GM21786 (cell line): ENCODE measurements around the gene ZBTB25.
"Not testable (repeated sequence)": the region's sequence is repeated elsewhere in the genome, so short reads cannot be mapped to it uniquely, and the experiment has no call there.

Experiments used
- ATAC-seq: cut with Tn5 transposase; IDR thresholded peaks from one replicate; pipeline ENCODE4 v1.9.1; 2021; ENCODE audit not compliant: unreplicated experiment

The ZBTB25 gene

DNA sequence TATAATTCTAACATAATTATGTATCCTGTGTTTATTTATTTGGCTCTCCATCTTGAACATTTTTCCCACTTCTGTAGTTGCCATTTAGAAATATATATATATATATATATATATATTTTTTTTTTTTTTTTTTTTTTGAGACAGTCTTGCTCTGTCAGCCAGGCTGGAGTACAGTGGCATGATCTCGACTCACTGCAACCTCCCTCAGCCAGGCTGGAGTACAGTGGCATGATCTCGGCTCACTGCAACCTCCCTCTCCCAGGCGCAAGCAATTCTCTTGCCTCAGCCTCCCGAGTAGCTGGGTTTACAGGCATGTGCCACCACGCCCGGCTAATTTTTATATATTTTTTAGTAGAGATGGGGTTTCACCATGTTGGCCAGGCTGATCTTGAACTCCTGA, 14.0 kb upstream of the ZBTB25 start:
- not testable (repeated sequence) for ATAC-seq

DNA sequence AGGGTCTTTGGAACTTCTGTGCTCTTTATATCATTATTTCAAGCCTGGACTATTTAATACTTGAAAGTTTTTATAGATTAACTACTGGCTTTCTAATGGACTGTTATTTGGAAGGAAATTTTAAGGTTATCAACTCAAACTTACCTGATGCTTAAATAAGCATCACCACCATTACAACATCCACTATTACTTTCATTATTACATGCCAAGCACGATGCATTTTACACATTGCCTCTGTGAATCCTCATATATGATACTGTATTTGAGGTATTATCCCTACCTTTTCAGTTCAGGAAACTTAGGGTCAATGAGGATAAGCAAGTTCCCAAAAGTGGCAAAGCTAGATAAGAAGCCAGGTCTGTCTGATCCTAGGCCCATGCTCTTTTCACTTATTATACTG, 13.3 kb upstream of the ZBTB25 start:
- ATAC-seq: no peak

DNA sequence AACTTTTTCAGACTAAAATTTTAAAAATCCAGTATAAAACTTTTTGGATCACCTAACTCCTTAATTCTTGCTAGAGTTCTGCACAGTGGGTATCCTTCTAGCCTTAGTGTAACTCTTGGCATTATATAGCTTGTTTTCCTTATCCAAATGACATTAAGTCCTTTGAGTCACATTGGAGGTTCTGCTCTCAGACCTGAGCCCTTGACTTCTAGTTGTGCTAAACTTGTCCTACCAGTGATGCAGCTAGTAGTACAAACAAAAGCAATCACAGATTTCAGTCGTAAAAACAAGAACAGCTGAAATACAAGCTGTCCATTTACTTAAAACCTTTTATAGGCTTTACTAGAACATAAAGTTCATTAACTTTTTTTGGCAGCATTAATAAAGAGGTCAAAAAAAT, 11.4 kb upstream of the ZBTB25 start:
- ATAC-seq: no peak

DNA sequence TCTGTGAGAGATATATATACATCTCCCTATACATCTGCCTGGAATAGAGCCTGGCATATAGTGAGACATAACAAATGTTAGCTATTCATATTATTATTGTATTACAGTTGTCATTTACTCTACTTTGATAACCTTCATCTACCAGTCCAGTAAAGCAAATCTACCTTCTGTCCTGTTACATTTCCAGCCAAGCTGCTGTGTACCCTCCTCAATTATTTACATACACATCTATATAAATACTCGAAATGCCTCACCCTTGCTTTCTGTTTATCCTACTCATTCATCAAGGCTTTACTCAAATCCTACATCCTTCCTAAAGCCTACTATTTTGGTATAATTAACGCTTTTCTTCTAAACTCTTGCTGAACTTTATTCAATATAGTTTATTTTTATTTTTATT, 9.6 kb upstream of the ZBTB25 start:
- ATAC-seq: no peak

DNA sequence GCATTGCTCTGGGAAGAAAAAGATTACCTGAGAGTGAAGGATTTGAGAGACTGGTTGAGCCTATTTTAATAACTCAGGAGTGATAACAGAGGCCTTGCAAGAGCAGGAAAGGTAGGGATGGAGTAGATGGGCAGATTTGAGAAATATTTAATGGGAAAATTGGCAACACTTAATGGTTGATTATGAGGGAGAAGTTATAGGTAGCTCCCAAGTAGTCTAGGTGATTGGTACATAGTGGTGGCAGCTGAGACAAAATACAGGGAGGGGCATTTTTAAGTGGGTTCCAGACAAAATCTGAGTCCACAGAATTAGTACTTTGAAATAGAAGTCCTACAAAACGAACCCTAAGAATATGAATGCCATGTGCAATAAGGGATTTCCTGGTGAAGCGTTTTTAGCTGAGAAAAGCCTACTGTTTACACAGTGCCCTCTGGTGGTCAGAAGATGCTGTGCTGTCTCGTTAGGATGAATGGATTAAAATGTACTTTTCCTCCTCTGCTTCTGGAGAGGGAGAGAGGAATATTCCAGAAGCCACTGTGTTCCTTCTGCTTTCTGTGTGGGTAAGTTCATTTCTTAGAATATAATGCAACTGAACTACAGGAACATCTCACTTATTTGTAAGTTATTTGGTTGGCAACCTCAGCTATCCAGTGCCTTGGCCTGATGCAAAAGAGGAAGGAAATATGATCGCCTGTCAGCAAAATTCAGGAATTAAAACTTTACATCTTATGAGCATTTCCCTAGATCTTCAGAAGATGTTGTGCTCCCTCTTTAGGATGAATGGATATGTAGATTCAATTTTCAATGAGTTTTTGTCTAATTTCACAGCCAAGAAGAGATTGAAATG, 7.4 kb upstream of the ZBTB25 start:
- ATAC-seq: no peak

DNA sequence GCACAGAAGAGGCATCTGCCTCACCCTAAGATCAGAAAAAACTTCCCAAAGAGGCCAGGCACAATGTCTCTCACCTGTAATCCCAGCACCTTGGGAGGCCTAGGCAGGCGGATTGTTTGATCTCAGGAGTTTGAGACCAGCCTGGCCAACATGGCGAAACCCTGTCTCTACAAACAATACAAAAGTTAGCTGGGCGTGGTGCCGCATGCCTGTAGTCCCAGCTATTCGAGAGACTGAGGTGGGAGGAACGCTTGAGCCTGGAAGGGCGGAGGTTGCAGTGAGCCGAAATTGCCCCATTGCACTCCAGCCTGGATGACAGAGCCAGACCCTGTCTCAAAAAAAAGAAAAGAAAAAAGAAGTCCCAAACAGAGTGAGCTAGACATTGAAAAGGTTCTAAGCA, 5.4 kb upstream of the ZBTB25 start:
- ATAC-seq: no peak

DNA sequence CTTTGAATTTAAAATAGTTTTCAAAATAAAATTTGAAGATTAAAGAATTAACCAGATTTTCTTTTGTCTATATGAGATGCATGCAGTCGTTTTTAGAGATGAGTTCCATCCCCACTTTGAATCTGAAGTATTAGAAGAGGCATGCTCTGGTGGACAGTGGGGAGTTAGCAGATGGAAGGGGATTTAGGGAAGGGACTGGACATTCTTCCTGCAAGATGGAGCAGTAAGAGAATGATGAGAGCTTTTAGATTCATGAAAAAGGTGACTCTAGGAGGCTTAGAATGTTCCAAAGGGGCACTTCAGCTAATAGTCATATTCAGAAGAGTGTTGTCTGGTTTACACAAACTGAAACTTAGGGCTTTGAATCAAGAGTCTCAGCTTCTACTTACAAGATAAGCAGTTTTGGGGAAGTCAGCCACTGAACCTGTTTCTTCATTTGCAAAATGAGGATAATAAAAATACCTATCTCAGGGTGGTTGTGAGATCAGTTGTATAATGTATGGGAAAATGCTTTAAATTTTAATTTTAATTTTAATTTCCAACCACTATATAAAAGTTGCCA, 4.7 kb upstream of the ZBTB25 start:
- peak; percentile 15 for ATAC-seq

DNA sequence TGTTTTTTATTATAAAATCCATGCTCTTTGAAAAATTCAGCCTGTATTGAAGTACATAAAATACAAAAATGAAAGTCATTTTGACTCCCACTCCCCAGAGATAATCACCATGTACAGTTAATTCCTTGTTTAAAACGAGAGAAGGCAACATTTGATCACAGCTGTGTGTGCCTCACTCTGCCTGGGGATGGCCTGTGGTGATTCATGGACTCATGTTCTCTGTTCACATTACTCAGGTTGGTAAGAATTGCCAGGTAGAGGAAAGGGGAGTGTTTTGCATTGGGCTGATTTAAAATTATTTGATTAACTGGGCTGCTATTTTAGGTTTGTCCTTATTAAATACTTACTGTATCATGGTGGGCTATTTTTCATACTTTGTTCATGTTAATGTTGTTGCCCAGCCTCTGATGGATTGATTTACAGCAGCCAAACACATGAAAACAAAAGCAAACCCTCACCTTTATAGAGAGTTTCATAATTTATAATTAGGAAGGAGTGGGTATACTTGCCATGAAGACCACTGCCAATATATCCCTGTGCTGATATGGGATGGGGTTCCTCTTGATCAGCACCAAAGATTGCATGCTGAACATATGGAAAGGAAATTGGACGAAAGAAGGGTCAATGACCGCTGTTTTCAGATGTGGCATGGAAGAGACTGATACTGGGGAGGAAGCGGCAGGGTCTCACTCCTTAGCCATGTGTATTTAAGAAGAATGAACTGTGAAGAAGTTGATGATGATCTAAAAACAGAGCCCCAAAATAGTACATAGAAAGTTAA, 3.9 kb upstream of the ZBTB25 start:
- ATAC-seq: no peak

DNA sequence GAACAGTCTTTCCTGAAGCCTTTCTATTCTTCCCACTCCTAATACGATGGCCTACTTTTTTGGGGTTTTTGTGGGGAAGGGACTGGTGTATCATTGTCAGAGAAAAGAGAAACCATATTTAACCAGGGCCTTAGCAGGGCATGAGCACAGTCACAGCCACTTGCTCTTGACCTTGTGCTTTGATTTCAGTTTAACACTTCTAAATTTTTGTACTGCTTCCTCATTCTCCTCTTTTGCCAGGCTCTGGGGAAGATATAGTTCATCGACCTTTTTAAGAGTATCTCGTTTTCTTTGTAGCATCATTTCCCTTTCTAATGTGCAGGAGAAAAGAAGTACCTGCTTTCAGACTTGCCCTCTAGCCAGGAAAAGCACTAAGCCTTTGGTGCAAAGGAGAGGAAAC, 3.1 kb upstream of the ZBTB25 start:
- no peak for ATAC-seq

DNA sequence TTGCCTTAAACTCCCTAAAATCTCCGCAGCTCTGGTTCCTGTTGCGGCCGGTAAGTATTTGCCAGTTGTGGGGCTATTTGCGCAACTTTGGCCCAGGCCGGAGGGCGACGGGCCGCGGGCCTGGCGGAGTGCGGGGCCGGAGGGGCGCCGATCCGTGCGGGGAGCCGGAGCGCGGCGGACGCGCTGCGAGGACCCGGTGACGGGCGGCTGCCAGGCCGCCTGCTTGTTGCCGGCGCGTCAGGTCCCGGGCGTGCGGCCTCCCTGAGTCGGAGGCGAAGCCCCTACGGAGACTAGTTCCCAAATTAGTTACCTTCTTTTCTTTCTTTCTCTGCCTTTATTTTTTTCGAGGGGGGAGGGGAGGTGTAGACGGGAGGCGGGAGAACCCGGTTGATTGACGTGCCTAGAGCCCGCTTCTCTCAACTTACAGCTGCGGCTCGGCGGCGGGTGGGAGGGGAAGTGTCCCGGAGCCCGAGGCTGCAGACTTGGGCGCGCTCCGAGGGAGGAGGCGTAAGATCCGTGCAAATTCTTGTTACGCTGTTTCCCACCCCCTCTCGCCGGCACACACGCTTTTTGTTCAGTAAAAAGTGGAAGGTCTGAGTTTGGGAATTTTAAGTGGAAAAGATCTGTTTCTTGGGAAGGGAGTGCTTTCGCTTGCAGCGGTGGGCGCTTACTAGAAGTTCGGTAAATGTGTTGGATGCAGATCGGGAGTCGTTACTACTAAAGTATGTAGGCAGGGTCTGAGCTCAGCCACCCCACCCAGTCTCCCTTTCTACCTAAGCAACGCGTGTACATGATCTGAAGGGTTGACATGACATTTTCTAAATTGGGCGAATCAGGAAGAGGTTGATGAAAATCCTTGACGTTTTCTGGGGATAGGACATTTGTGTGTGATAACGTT, 1.5 kb upstream of the ZBTB25 start:
- peak; percentile 13 for ATAC-seq

DNA sequence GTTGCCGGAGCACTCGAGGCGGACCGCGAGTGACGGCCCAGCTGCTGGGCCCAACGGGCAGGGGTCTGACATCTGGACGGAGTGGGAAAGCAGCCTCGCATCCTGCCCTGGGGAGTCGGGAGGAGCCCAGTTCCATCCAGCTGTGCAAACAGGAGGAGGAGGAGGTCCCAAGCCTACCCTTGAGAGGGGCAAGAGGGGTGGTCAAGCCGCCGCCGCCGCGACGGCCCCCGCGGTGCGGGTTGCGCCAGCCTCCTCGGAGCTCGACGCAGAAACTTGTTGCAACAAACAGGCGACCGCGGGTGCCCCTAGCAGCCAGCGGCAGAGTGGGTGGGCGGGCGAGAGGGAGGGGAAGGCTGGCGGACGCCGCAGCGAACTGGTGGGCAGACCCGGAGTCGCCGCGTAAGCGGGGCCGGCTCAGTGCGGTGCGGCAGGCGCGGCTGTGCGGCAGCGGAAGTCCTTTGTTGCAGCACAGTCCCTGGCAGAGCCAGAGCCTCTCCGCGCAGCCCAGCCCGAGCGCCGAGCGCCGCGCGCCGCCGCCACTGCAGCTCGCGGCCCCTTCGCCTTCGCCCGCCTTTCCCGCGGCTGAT, 765 bp upstream of the ZBTB25 start, which contains the start of gene ZBTB1:
TSS of gene ZBTB1 (plus strand) at position 461 of the 587 bp plus-strand sequence. CDS start 16,735 bp downstream, outside the sequence.
- peak; percentile 23 for ATAC-seq

DNA sequence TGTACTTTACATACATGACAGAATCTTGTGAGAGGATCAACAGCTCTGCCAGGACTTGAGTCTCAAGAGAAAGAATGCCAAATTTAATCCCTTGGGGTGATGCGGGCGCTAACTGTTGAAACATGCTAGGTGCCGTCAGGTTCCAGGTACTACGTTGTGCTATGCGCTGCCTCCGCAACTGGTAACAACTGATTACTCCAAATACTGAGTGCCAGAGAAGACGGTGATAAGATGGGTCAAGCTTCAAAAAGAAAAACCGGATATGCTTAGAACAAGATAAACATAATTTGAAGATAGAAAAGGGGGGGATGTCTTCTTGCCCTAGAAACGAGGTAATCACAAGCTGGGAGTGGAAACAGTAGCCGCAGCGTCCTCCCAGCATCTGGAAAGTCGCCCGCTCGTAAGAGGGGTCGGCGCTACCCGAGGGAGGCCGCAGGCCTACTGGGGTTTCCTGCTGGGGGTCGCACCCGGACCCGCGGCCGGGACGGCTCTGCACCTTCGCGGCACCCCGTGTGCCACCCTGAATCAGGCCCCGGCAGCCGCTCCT, 678 bp downstream of the ZBTB25 start:
- peak; percentile 1 for ATAC-seq

DNA sequence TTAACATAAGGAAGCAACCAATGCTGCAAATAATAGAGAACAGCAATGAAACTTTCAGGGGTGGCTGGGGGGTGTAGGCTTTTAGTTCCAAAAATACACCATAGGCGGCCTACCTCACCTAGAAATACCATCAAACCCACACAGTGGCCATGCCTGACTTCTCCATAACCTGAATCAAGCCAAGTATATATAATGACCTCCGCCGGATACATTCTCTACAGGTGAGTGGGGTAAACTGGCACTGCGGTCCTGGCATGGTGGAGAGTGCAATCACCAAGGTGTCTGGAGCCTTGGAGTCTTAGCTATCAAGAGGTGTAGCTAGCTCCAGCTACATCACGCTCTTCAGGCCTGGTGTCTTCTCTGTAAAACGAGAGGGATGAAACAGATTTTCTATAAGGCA, 1.2 kb downstream of the ZBTB25 start:
- no peak for ATAC-seq

DNA sequence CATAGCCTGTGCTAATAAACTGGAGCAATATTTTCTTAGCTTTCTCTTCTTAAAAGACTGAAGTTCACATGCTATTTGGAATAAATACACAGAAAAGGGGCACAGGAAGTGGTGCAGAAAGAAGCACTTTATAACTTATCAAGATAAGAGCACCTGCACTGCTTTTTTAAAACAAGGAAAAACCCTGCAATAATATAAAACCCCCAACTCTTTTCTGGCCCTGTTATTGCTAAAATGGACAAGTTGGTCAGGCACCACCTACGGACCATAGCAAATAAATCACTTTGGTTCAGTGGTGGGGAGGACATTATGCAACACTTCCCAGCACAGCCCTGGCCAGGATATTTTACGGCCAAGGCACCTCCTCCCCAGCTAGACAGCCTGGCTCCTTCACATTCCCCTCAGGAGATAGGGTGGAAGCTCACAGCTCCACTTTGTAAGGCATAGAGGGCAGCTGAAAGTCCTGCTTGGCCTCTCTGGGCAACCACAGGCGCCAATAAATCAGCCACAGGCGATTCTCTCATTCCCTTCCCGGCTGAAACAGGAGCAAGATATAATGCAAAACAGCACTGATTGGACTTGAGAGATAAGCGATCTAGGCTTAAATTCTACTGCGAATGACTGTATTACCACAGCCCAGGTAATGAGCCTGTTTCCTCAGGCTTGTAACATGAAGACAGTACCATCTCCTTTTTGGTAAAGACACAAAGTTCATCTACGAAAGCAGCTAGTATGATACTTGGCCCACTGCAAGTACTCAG, 2.0 kb downstream of the ZBTB25 start:
- ATAC-seq: no peak

DNA sequence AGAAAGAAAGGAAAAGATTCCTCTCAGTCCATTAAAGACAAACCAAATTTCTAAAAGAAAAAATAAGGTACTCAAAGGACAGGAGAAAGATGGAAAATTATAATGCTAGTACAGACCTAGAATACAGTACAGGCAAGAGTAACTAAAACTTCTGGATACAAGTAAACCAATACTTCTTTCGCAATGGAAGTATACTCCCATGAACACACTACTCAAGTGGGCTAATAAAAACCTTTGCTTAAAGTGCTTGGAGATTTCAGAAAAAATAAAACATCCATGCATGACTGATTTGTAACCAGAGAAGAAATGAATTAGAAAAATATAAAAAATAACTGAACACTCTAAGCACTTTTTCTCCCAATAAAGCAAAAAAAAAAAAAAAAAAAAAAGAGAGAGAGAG, 3.5 kb downstream of the ZBTB25 start:
- no peak for ATAC-seq

DNA sequence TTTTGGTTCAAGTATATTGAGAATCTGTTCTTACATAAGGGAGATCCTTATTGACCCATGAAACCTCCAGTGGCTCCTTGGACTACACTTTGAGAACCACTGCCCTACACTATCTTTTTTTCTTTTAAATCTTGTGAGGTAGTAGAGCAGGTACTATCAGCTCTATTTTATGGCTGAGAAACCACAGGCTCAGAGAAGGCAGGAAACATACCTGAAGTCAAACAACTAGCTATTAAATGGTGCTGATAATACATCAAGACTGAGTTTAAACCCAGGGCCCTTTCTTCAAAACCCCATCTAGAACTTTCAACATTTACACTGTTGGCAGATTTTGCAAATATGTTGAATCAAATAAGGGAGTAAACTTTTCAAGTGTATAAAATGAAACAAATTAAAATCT, 6.9 kb downstream of the ZBTB25 start:
- ATAC-seq: no peak

DNA sequence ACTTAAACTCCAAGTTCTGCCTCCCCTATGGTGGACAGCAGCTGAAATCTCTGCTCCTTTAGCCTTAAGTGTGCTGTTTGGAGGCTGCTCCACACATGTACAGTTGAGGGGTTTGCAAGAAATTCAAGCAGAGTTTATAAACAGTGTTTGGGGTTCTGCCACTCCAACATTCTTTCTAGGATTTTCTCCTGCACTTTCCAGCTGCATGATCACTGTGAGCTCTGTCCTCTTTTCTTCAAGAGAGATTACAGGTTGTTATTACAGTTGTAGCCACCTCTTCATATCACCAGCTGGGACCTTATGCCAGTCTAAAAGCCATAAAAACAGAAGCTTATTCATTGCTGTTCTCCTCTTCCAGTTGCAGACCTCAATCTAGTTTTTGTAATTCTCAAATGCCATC, 8.4 kb downstream of the ZBTB25 start:
- ATAC-seq: no peak

DNA sequence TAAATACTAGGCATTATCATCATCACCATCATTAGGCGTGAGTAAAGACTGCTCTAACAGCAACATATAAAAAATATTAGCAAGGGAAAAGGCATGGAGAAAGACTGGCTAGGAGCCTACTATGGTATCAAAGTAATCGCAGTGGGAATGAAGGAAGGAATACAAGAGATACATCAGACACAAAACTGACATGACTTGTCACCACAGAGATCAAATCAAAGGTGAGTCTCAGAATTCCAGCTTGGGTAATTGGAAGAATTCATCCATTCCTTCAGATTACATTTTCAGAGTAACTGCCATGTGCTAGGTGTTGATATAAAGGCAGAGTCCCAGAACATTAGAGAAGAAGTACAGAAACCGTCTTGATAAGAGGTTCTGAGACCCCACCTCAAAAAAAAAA, 10.2 kb downstream of the ZBTB25 start:
- ATAC-seq: no peak

DNA sequence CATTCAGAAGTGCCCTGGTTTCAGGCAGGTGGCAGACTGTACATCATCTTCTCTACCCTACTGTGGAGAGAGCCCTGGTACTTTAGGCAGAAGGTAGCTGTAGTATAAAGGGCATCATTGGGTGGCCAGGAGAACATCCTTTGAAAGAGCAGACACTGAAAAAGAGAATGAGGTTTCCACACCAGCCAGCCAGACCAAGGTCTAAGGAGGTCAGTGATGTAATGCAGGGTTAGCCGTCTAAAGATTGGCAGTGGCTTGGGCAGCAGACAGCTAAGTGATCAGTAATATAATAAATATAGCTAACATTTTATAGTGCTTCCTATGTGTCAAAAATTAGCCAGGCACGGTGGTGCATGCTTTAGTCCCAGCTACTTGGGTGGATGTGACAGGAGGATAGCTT, 12.0 kb downstream of the ZBTB25 start:
- ATAC-seq: no peak
